Occipital lobe (tissue), 2 donors: ENCODE results near the gene ZBTB37. TPM values are rescaled to one million over a fixed set of nuclear protein-coding genes. Genes with fewer than 3 reads are reported as not detected.
A peak's percentile ranks its signal among the peaks of the same experiment; 100 is the strongest.
"Not testable (repeated sequence)": the region's sequence is repeated elsewhere in the genome, so short reads cannot be mapped to it uniquely, and the experiment has no call there.

Experiments used
- DNase-seq: peaks from one replicate; lab custom pipeline; 2025; lab: John Stamatoyannopoulos, UW
- total RNA-seq: library from RNA; depleted of rRNA; stranded (reverse); fragments of >200 nt; gene quantifications from one replicate; pipeline ENCODE4 v1.2.3, GENCODE V29; 2014

ZBTB37 gene
- total RNA-seq, 1 donor from 2014 or later: 52.7 TPM

GRCh38 chr1:173865468-173866164, 2.6 kb upstream of the ZBTB37 start:
- DNase-seq: no peak

GRCh38 chr1:173866413-173867115, 1.6 kb upstream of the ZBTB37 start:
- DNase-seq: no peak

- no peak for DNase-seq
Observed at GRCh38 chr1:173867141-173867752, 933 bp upstream of the ZBTB37 start.

- DNase-seq: peak; percentile 98
Observed at GRCh38 chr1:173867753-173868265, 371 bp upstream of the ZBTB37 start, which contains the start of gene GAS5. TSS of gene GAS5 (minus strand) at chr1:173867989.

GRCh38 chr1:173869021-173869359, 810 bp downstream of the ZBTB37 start:
- no peak for DNase-seq

- peak; percentile 4 for DNase-seq
Observed at GRCh38 chr1:173870252-173871075, 2.3 kb downstream of the ZBTB37 start.

- no peak for DNase-seq
Observed at GRCh38 chr1:173871091-173871490, 2.9 kb downstream of the ZBTB37 start.

- no peak for DNase-seq
Observed at GRCh38 chr1:173871500-173871899, 3.3 kb downstream of the ZBTB37 start.

GRCh38 chr1:173876732-173877131, 8.6 kb downstream of the ZBTB37 start:
- DNase-seq: no peak

- DNase-seq: no peak
Observed at GRCh38 chr1:173878251-173878650, 10.1 kb downstream of the ZBTB37 start.

GRCh38 chr1:173881117-173881516, 12.9 kb downstream of the ZBTB37 start:
- not testable (repeated sequence) for DNase-seq

- no peak for DNase-seq
Observed at GRCh38 chr1:173884701-173885100, 16.5 kb downstream of the ZBTB37 start.

GRCh38 chr1:173886746-173887611, 18.8 kb downstream of the ZBTB37 start:
- DNase-seq: no peak

GRCh38 chr1:173887627-173888026, 19.4 kb downstream of the ZBTB37 start:
- DNase-seq: no peak

GRCh38 chr1:173888749-173889148, 20.6 kb downstream of the ZBTB37 start:
- no peak for DNase-seq

GRCh38 chr1:173889885-173890284, 21.7 kb downstream of the ZBTB37 start:
- no peak for DNase-seq

GRCh38 chr1:173893611-173894010, 25.4 kb downstream of the ZBTB37 start:
- no peak for DNase-seq

GRCh38 chr1:173894189-173894588, 26.0 kb downstream of the ZBTB37 start:
- DNase-seq: no peak

GRCh38 chr1:173900427-173900826, 32.2 kb downstream of the ZBTB37 start:
- no peak for DNase-seq

GRCh38 chr1:173900992-173901391, 32.8 kb downstream of the ZBTB37 start:
- no peak for DNase-seq
